Measurements from ENCODE around the gene KIF3C. TPM values are rescaled to one million over a fixed set of nuclear protein-coding genes. Genes with fewer than 3 reads are reported as not detected.
"Not testable (repeated sequence)": the region's sequence is repeated elsewhere in the genome, so short reads cannot be mapped to it uniquely, and the experiment has no call there.

Gene KIF3C
- total RNA-seq (1 to 10 TPM; 8.7 to 9.8 TPM), polyA plus RNA-seq (ENCODE audit: insufficient read depth, low read depth, low replicate concordance) (7.1 TPM)
- long read RNA-seq, donor 1, full-length matches to known transcripts, result 4 of 4 reads
- long read RNA-seq, donor 1, partial matches to known transcripts, result 0 of 4 reads
- long read RNA-seq, donor 1, other reads (novel, unspliced or antisense), result 0 of 4 reads
- long read RNA-seq, donor 2, full-length matches to known transcripts, result 4 of 4 reads
- long read RNA-seq, donor 2, partial matches to known transcripts, result 0 of 4 reads
- long read RNA-seq, donor 2, other reads (novel, unspliced or antisense), result 0 of 4 reads

- WGBS, 2 donors, result 1% methylated on average over 32 to 43 of the region's 58 CpGs
- no peaks in the 10 kb centered on the region for H3K36me3 ChIP-seq (ENCODE audit: low read depth, missing control alignments)
- peak; percentile 78 for DNase-seq
- H3K9me3 ChIP-seq, result no peaks in the 10 kb centered on the region
- intact Hi-C loops (cut with DNase I; ENCODE audit: low total_unique reads), result no loop called here
- H3K4me1 ChIP-seq, result peaks cover 6% of the 10 kb centered on the region
- TF ChIP-seq CTCF (IDR thresholded peaks at IDR 0.05) (no peak), POLR2A (IDR thresholded peaks at IDR 0.05) (no peak)
- no peaks in the 10 kb centered on the region for H3K27me3 ChIP-seq
- H3K4me3 ChIP-seq, result peak within 1 kb of the TSS; percentile 73 to 81
- H3K27ac ChIP-seq, result peak within 1 kb of the TSS; percentile 33 to 68
These were observed at the start of gene KIF3C for GRCh38 chr2:25982273-25982967. Gene KIF3C, minus strand, starts transcription at chr2:25982497. Its CDS starts 580 bp downstream, at chr2:25981917.

GRCh38 chr2:26028083-26028482, 45.8 kb upstream of the KIF3C start:
- intact Hi-C loops (cut with DNase I; ENCODE audit: low total_unique reads); H3K36me3 ChIP-seq (ENCODE audit: low read depth, missing control alignments); H3K9me3 ChIP-seq; H3K4me1 ChIP-seq; H3K4me3 ChIP-seq; H3K27ac ChIP-seq; H3K27me3 ChIP-seq: not testable (repeated sequence)
- peak; percentile 11 for DNase-seq
- WGBS, 2 donors, result 92 to 95% methylated on average over 15 to 16 of the region's 16 CpGs

GRCh38 chr2:26025509-26025908, 43.2 kb upstream of the KIF3C start:
- Histone ChIP-seq H3K9me3 (no peaks in the 10 kb centered on the region), H3K27ac (no peak overlapping the region), H3K36me3 (ENCODE audit: low read depth, missing control alignments) (no peaks in the 10 kb centered on the region), H3K4me1 (no peaks in the 10 kb centered on the region), H3K4me3 (no peak overlapping the region), H3K27me3 (no peaks in the 10 kb centered on the region)
- intact Hi-C loops (cut with DNase I; ENCODE audit: low total_unique reads), result no loop called here
- no peak for TF ChIP-seq CTCF (IDR thresholded peaks at IDR 0.05)
- no peak for TF ChIP-seq POLR2A (IDR thresholded peaks at IDR 0.05)
- no peak for DNase-seq

GRCh38 chr2:26024260-26024659, 42.0 kb upstream of the KIF3C start:
- Histone ChIP-seq H3K9me3 (no peaks in the 10 kb centered on the region), H3K27me3 (no peaks in the 10 kb centered on the region), H3K4me1 (no peaks in the 10 kb centered on the region), H3K27ac (no peak overlapping the region), H3K36me3 (ENCODE audit: low read depth, missing control alignments) (no peaks in the 10 kb centered on the region), H3K4me3 (no peak overlapping the region)
- intact Hi-C loops (cut with DNase I; ENCODE audit: low total_unique reads), result no loop called here
- 95 to 97% methylated on average over 2 of the region's 2 CpGs for WGBS, 2 donors
- DNase-seq, result no peak
- no peak for TF ChIP-seq POLR2A (IDR thresholded peaks at IDR 0.05)
- no peak for TF ChIP-seq CTCF (IDR thresholded peaks at IDR 0.05)

GRCh38 chr2:26020231-26020640, 37.9 kb upstream of the KIF3C start:
- 59 to 81% methylated on average over 4 of the region's 4 CpGs for WGBS, 2 donors
- Histone ChIP-seq H3K9me3 (no peaks in the 10 kb centered on the region), H3K36me3 (ENCODE audit: low read depth, missing control alignments) (no peaks in the 10 kb centered on the region), H3K27ac (no peak overlapping the region), H3K27me3 (no peaks in the 10 kb centered on the region), H3K4me1 (peaks cover 18% of the 10 kb centered on the region), H3K4me3 (no peak overlapping the region)
- intact Hi-C loops (cut with DNase I; ENCODE audit: low total_unique reads), result no loop called here
- DNase-seq, result no peak
- TF ChIP-seq CTCF (IDR thresholded peaks at IDR 0.05) (no peak), POLR2A (IDR thresholded peaks at IDR 0.05) (no peak)

All from testis (tissue), 5 donors.